Measurements from ENCODE around the gene SLC9A9. TPM values are rescaled to one million over a fixed set of nuclear protein-coding genes. Genes with fewer than 3 reads are reported as not detected.

The SLC9A9 gene
- total RNA-seq, 1 donor from 2014 or later: 3.0 TPM

GRCh38 chr3:143249014-143249413 is 599.3 kb downstream of the SLC9A9 start:
- DNase-seq (ENCODE audit: low read depth): no peak
- no peaks in the 10 kb centered on the region for H3K27me3 ChIP-seq (ENCODE audit: control insufficient read depth, insufficient read depth, low read length)

GRCh38 chr3:143247073-143247472 is 601.2 kb downstream of the SLC9A9 start:
- H3K27me3 ChIP-seq (ENCODE audit: control insufficient read depth, insufficient read depth, low read length): no peaks in the 10 kb centered on the region
- no peak overlapping the region for H3K4me3 ChIP-seq (ENCODE audit: low read depth, low read length)
- no peak for TF ChIP-seq CTCF (IDR thresholded peaks at IDR 0.05; ENCODE audit: insufficient read depth, low read length, poor library complexity, severe bottlenecking)
- H3K36me3 ChIP-seq (ENCODE audit: control insufficient read depth, insufficient read depth, low read length): no peaks in the 10 kb centered on the region
- DNase-seq (ENCODE audit: low read depth): no peak

More at GRCh38 chr3:143249014-143249413, 599.3 kb downstream of the SLC9A9 start:
- Histone ChIP-seq H3K36me3 (ENCODE audit: control insufficient read depth, insufficient read depth, low read length) (no peaks in the 10 kb centered on the region), H3K4me3 (ENCODE audit: low read depth, low read length) (no peak overlapping the region)
- no peak for TF ChIP-seq CTCF (IDR thresholded peaks at IDR 0.05; ENCODE audit: insufficient read depth, low read length, poor library complexity, severe bottlenecking)

GRCh38 chr3:143245692-143246091 is 602.6 kb downstream of the SLC9A9 start:
- Histone ChIP-seq H3K4me3 (ENCODE audit: low read depth, low read length) (no peak overlapping the region), H3K27me3 (ENCODE audit: control insufficient read depth, insufficient read depth, low read length) (no peaks in the 10 kb centered on the region), H3K36me3 (ENCODE audit: control insufficient read depth, insufficient read depth, low read length) (no peaks in the 10 kb centered on the region)
- DNase-seq (ENCODE audit: low read depth): no peak
- TF ChIP-seq CTCF (IDR thresholded peaks at IDR 0.05; ENCODE audit: insufficient read depth, low read length, poor library complexity, severe bottlenecking): no peak

- TF ChIP-seq CTCF (IDR thresholded peaks at IDR 0.05; ENCODE audit: insufficient read depth, low read length, poor library complexity, severe bottlenecking): no peak
- DNase-seq (ENCODE audit: low read depth): no peak
Measured at GRCh38 chr3:143244516-143245063, 603.7 kb downstream of the SLC9A9 start.

GRCh38 chr3:143243686-143244085 is 604.6 kb downstream of the SLC9A9 start:
- no peak for TF ChIP-seq CTCF (IDR thresholded peaks at IDR 0.05; ENCODE audit: insufficient read depth, low read length, poor library complexity, severe bottlenecking)
- Histone ChIP-seq H3K4me3 (ENCODE audit: low read depth, low read length) (no peak overlapping the region), H3K27me3 (ENCODE audit: control insufficient read depth, insufficient read depth, low read length) (no peaks in the 10 kb centered on the region), H3K36me3 (ENCODE audit: control insufficient read depth, insufficient read depth, low read length) (no peaks in the 10 kb centered on the region)
- DNase-seq (ENCODE audit: low read depth): no peak

More at GRCh38 chr3:143244516-143245063, 603.7 kb downstream of the SLC9A9 start:
- Histone ChIP-seq H3K27me3 (ENCODE audit: control insufficient read depth, insufficient read depth, low read length) (no peaks in the 10 kb centered on the region), H3K36me3 (ENCODE audit: control insufficient read depth, insufficient read depth, low read length) (no peaks in the 10 kb centered on the region), H3K4me3 (ENCODE audit: low read depth, low read length) (no peak overlapping the region)

GRCh38 chr3:143242691-143243090 is 605.6 kb downstream of the SLC9A9 start:
- DNase-seq (ENCODE audit: low read depth): no peak
- Histone ChIP-seq H3K27me3 (ENCODE audit: control insufficient read depth, insufficient read depth, low read length) (no peaks in the 10 kb centered on the region), H3K36me3 (ENCODE audit: control insufficient read depth, insufficient read depth, low read length) (no peaks in the 10 kb centered on the region), H3K4me3 (ENCODE audit: low read depth, low read length) (no peak overlapping the region)
- no peak for TF ChIP-seq CTCF (IDR thresholded peaks at IDR 0.05; ENCODE audit: insufficient read depth, low read length, poor library complexity, severe bottlenecking)
